Measurements from ENCODE around the gene KCTD7. TPM values are rescaled to one million over a fixed set of nuclear protein-coding genes. Genes with fewer than 3 reads are reported as not detected.
A peak's percentile ranks its signal among the peaks of the same experiment; 100 is the strongest.

Gene KCTD7
- total and polyA plus RNA-seq, 2 of the 13 experiments (the other 11 are each of a cell fraction or from before 2014, with no cell fraction given) = 7.3 to 13.5 TPM

DNA sequence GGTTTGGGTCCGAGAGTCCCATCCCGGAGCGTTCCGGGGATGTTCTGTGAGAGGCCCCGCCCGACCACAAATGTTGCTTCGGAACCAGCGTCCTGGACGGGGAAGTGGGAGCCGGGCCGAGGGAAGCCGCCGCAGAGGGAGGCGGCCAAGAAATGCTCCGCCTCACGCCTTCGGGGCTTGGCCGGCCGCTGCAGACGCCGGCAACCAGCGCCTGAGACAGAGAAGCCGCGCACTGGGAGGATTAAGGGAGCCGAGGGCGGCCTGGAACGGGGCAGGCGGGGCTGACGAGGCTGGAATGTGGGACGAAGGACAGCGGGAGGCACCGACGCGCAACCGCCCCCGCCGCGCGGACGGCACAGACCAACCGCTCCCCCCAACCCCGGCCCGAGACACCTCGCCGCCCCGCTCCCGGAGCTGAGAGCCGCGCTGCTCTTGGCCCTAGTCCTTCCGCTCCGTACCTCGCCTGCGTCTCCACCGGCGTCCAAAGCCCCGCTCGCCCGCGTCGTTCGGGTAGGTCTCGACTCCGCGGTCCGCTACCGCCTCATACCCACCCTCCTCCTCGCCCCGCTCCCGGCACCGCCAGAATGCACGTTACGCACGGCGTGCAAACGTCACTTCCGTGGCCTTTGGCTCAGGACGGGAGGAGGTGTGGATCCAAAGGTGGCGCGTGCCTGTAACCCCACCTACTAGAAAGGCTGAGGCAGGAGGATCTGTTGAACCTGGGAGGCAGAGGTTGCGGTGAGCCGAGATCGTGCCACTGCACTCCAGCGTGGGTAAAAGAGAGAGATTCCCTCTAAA, 36.7 kb upstream of the KCTD7 start (continued):
- TF ChIP-seq, protein P1, sequence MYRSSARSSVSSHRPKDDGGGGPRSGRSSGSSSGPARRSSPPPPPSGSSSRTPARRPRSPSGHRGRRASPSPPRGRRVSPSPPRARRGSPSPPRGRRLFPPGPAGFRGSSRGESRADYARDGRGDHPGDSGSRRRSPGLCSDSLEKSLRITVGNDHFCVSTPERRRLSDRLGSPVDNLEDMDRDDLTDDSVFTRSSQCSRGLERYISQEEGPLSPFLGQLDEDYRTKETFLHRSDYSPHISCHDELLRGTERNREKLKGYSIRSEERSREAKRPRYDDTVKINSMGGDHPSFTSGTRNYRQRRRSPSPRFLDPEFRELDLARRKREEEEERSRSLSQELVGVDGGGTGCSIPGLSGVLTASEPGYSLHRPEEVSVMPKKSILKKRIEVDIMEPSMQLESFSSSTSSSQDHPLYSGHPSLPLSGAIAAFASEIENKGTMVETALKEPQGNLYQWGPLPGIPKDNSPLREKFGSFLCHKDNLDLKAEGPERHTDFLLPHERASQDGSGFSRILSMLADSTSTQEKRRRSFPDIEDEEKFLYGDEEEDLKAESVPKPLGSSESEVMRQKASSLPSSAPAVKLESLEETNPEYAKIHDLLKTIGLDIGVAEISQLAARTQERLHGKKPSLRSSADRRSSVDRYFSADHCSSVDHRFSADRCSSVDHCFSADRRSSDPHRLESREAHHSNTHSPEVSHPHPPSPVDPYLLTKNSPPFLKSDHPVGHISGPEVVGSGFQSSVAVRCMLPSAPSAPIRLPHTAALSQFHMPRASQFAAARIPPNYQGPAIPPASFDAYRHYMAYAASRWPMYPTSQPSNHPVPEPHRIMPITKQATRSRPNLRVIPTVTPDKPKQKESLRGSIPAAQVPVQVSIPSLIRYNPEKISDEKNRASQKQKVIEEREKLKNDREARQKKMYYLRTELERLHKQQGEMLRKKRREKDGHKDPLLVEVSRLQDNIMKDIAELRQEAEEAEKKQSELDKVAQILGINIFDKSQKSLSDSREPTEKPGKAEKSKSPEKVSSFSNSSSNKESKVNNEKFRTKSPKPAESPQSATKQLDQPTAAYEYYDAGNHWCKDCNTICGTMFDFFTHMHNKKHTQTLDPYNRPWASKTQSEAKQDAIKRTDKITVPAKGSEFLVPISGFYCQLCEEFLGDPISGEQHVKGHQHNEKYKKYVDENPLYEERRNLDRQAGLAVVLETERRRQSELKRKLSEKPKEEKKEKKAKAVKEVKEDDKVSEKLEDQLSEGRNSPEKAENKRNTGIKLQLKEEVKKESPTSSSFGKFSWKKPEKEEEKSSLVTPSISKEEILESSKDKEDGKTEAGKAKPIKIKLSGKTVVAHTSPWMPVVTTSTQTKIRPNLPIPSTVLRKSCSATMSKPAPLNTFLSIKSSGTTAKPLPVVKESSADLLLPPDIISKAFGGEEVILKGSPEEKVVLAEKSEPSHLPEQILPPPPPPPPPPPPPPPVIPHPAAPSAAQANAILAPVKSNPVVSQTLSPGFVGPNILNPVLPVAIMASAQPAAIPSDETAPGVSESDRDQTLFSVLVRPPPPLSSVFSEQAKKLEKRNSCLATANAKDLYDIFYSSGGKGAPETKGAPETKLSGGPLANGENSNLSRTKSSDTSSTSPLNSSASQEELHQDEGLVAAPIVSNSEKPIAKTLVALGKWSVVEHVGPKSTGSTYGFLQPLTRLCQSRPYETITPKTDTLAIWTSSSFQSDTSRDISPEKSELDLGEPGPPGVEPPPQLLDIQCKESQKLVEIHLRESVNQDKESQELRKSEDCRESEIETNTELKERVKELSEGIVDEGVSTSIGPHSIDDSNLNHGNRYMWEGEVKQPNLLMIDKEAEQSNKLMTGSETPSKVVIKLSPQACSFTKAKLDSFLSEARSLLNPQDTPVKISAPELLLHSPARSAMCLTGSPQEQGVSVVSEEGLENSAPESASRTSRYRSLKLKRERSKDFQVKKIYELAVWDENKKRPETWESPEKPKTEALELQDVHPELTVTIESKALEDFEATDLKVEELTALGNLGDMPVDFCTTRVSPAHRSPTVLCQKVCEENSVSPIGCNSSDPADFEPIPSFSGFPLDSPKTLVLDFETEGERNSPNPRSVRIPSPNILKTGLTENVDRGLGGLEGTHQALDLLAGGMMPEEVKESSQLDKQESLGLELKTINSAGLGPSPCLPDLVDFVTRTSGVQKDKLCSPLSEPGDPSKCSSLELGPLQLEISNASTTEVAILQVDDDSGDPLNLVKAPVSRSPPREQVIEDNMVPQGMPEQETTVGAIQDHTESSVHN (CRISPR knock-in tag; IDR thresholded peaks at IDR 0.05) = 0 out of 2 replicates have a peak, but pooled peaks have one; percentile 85
- TF ChIP-seq TEAD3 (CRISPR knock-in tag; optimal IDR thresholded peaks at IDR 0.05; ENCODE audit: borderline replicate concordance) (peak; percentile 85), TBX3 (IDR thresholded peaks at IDR 0.05; ENCODE audit: borderline replicate concordance) (0 out of 2 replicates have a peak, but pooled peaks have one; percentile 32), GABPA (IDR thresholded peaks at IDR 0.05; ENCODE audit: low read depth, low read length) (peak; percentile 78), GABPA (CRISPR knock-in tag; IDR thresholded peaks at IDR 0.05; ENCODE audit: low read depth) (peak; percentile 96), ZNF775 (CRISPR knock-in tag; IDR thresholded peaks at IDR 0.05; ENCODE audit: borderline replicate concordance) (no peak), ZNF777 (CRISPR knock-in tag; IDR thresholded peaks at IDR 0.05) (peak; percentile 67; the same call in 1 of the 2 replicates), IKZF4 (CRISPR knock-in tag; IDR thresholded peaks at IDR 0.05; ENCODE audit: borderline replicate concordance, low read depth, not compliant biosample characterization) (peak; percentile 78), SP1 (IDR thresholded peaks at IDR 0.05) (no peak), SP1 (CRISPR knock-in tag; IDR thresholded peaks at IDR 0.05) (peak; percentile 56), ZNF878 (CRISPR knock-in tag; IDR thresholded peaks at IDR 0.05) (no peak; the same call in 1 of the 2 replicates), ELF1 (CRISPR knock-in tag; IDR thresholded peaks at IDR 0.05) (peak; percentile 73), ZNF792 (CRISPR knock-in tag; IDR thresholded peaks at IDR 0.05) (peak; percentile 61), PAX8 (CRISPR knock-in tag; IDR thresholded peaks at IDR 0.05; ENCODE audit: borderline replicate concordance) (0 out of 2 replicates have a peak, but pooled peaks have one; percentile 20), ZBTB3 (CRISPR knock-in tag; IDR thresholded peaks at IDR 0.05; ENCODE audit: borderline replicate concordance, low read depth) (peak; percentile 68; the same call in 1 of the 2 replicates)
- TF ChIP-seq, protein P2, sequence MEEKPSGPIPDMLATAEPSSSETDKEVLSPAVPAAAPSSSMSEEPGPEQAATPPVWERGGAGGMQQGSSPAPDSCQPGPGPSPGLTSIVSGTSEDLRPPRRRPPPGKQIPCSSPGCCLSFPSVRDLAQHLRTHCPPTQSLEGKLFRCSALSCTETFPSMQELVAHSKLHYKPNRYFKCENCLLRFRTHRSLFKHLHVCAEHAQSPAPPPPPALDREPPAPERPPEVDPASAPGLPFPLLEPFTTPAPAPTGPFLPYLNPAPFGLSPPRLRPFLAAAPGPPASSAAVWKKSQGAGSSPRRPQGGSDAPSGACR (CRISPR knock-in tag; IDR thresholded peaks at IDR 0.05) = peak; percentile 70; the same call in 1 of the 2 replicates
- TF ChIP-seq, protein P3, sequence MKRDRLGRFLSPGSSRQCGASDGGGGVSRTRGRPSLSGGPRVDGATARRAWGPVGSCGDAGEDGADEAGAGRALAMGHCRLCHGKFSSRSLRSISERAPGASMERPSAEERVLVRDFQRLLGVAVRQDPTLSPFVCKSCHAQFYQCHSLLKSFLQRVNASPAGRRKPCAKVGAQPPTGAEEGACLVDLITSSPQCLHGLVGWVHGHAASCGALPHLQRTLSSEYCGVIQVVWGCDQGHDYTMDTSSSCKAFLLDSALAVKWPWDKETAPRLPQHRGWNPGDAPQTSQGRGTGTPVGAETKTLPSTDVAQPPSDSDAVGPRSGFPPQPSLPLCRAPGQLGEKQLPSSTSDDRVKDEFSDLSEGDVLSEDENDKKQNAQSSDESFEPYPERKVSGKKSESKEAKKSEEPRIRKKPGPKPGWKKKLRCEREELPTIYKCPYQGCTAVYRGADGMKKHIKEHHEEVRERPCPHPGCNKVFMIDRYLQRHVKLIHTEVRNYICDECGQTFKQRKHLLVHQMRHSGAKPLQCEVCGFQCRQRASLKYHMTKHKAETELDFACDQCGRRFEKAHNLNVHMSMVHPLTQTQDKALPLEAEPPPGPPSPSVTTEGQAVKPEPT (CRISPR knock-in tag; IDR thresholded peaks at IDR 0.05; ENCODE audit: low read depth) = peak; percentile 55; the same call in 1 of the 2 replicates

Measured in HepG2 (cell line).